ENCODE data around the gene ALKBH1. TPM values are rescaled to one million over a fixed set of nuclear protein-coding genes. Genes with fewer than 3 reads are reported as not detected.
"Not testable (repeated sequence)": the region's sequence is repeated elsewhere in the genome, so short reads cannot be mapped to it uniquely, and the experiment has no call there.

ALKBH1 gene
- total RNA-seq, 6 experiments from 2014 or later = 10.1 to 13.9 (median 10.7) TPM

- H3K4me3 Mint-ChIP-seq = no peak overlapping the region
- no peak overlapping the region for H3K27ac Mint-ChIP-seq
- H3K4me1 Mint-ChIP-seq (ENCODE audit: low read depth) = no peaks in the 10 kb centered on the region
- no peaks in the 10 kb centered on the region for H3K9me3 Mint-ChIP-seq
- TF ChIP-seq CTCF (IDR thresholded peaks at IDR 0.05) = no peak
- no peaks in the 10 kb centered on the region for H3K27me3 Mint-ChIP-seq (ENCODE audit: insufficient read depth)
- no peak for DNase-seq
- H3K36me3 Mint-ChIP-seq (ENCODE audit: low read depth) = peaks cover 5% of the 10 kb centered on the region; the same call in 1 of the 2 replicates
These were observed 34.6 kb downstream of the ALKBH1 start for GRCh38 chr14:77673193-77673592.

DNA sequence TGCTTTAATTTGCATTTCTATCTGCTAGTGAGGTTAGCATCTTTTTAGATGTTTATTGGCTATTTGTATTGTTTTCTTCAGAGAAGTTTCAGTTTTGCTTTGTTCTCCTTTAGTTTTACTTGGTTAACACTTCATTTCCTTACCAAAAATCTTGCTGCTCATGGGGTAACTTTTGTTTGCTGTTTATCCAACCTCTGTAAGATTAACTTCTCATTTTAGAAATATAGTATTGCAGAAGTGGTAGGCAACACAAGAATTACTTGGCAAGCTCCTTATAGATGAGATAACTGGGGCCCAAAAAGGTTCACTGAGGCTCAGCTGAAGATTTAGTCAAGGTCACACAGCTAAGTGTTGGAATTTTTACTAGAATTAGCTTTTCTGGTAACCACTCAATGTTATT, 40.5 kb downstream of the ALKBH1 start:
- peaks cover 18% of the 10 kb centered on the region for H3K4me1 Mint-ChIP-seq (ENCODE audit: low read depth)
- DNase-seq = no peak
- H3K27me3 Mint-ChIP-seq (ENCODE audit: insufficient read depth) = no peaks in the 10 kb centered on the region
- H3K27ac Mint-ChIP-seq = no peak overlapping the region
- H3K36me3 Mint-ChIP-seq (ENCODE audit: low read depth) = no peaks in the 10 kb centered on the region
- H3K9me3 Mint-ChIP-seq = no peaks in the 10 kb centered on the region
- TF ChIP-seq CTCF (IDR thresholded peaks at IDR 0.05) = no peak
- no peak overlapping the region for H3K4me3 Mint-ChIP-seq

- Mint-ChIP-seq H3K27ac (peak overlapping the region; percentile 38), H3K4me1 (ENCODE audit: low read depth) (peaks cover 24% of the 10 kb centered on the region), H3K27me3 (ENCODE audit: insufficient read depth) (no peaks in the 10 kb centered on the region), H3K4me3 (no peak overlapping the region), H3K36me3 (ENCODE audit: low read depth) (no peaks in the 10 kb centered on the region), H3K9me3 (no peaks in the 10 kb centered on the region)
- TF ChIP-seq CTCF (IDR thresholded peaks at IDR 0.05) = no peak
- peak; percentile 44 for DNase-seq
These were observed 44.5 kb downstream of the ALKBH1 start for GRCh38 chr14:77663293-77663692.

DNA sequence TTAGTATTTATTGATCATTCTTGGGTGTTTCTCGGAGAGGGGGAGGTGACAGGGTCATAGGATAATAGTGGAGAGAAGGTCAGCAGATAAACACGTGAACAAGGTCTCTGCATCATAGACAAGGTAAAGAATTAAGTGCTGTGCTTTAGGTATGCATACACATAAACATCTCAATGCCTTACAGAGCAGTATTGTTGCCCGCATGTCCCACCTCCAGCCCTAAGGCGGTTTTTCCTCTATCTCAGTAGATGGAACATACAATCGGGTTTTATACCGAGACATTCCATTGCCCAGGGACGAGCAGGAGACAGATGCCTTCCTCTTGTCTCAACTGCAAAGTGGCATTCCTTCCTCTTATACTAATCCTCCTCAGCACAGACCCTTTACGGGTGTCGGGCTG, 46.3 kb downstream of the ALKBH1 start:
- not testable (repeated sequence) for H3K27me3 Mint-ChIP-seq (ENCODE audit: insufficient read depth); H3K36me3 Mint-ChIP-seq (ENCODE audit: low read depth); DNase-seq; H3K4me3 Mint-ChIP-seq; H3K27ac Mint-ChIP-seq; H3K9me3 Mint-ChIP-seq
- peaks cover 30% of the 10 kb centered on the region for H3K4me1 Mint-ChIP-seq (ENCODE audit: low read depth)

- Mint-ChIP-seq H3K27me3 (ENCODE audit: insufficient read depth) (no peaks in the 10 kb centered on the region; the same call in 1 of the 2 replicates), H3K27ac (no peak overlapping the region; the same call in 1 of the 2 replicates), H3K36me3 (ENCODE audit: low read depth) (no peaks in the 10 kb centered on the region), H3K9me3 (no peaks in the 10 kb centered on the region), H3K4me3 (peak overlapping the region; percentile 17; the same call in 1 of the 2 replicates), H3K4me1 (ENCODE audit: low read depth) (peaks cover 30% of the 10 kb centered on the region)
- no peak for TF ChIP-seq CTCF (IDR thresholded peaks at IDR 0.05)
- DNase-seq = no peak
These were observed 47.1 kb downstream of the ALKBH1 start for GRCh38 chr14:77660754-77661153.

DNA sequence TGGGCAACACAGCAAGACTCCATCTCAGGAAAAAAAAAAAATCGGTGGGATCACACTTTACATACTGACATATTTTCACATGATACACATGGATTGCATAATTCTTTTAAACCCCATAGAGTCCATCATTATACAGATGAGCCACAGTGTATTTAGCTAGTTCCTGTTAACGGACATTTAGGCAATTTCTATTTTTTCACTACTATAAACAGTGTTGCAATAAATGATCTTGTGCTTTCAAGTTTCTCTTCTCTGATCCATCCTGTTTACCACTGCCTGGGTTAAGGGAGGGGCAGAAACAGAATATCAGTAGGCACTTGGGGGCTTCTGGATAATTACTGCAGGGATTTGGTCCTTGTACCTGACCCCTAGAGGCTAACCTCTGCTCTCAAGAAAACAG, 48.0 kb downstream of the ALKBH1 start:
- H3K27me3 Mint-ChIP-seq (ENCODE audit: insufficient read depth) = no peaks in the 10 kb centered on the region; the same call in 1 of the 2 replicates
- H3K36me3 Mint-ChIP-seq (ENCODE audit: low read depth) = no peaks in the 10 kb centered on the region
- H3K9me3 Mint-ChIP-seq = no peaks in the 10 kb centered on the region
- no peak for DNase-seq
- peaks cover 30% of the 10 kb centered on the region for H3K4me1 Mint-ChIP-seq (ENCODE audit: low read depth)
- H3K27ac Mint-ChIP-seq = no peak overlapping the region
- no peak for TF ChIP-seq CTCF (IDR thresholded peaks at IDR 0.05)
- H3K4me3 Mint-ChIP-seq = no peak overlapping the region
